Measurements from ENCODE around the gene FAM180A.
A peak's percentile ranks its signal among the peaks of the same experiment; 100 is the strongest.
"Not testable (repeated sequence)": the region's sequence is repeated elsewhere in the genome, so short reads cannot be mapped to it uniquely, and the experiment has no call there.

Gene FAM180A

GRCh38 chr7:135748770-135749169 lies at the start of gene FAM180A:
Gene FAM180A, minus strand, starts transcription at chr7:135748813. Its CDS starts 233 bp downstream, at chr7:135748580.
- FAIRE-seq: no peak

GRCh38 chr7:135798095-135798494 lies 49.5 kb upstream of the FAM180A start:
- no peak for FAIRE-seq

- no peak for FAIRE-seq
These were observed 47.4 kb upstream of the FAM180A start for GRCh38 chr7:135795846-135796570.

- FAIRE-seq: no peak
These were observed 45.2 kb upstream of the FAM180A start for GRCh38 chr7:135793841-135794240.

GRCh38 chr7:135792866-135793265 lies 44.3 kb upstream of the FAM180A start:
- no peak for FAIRE-seq

- FAIRE-seq: no peak
These were observed 43.7 kb upstream of the FAM180A start for GRCh38 chr7:135792363-135792668.

GRCh38 chr7:135791543-135792362 lies 43.1 kb upstream of the FAM180A start:
- FAIRE-seq: no peak

- FAIRE-seq: no peak
These were observed 41.9 kb upstream of the FAM180A start for GRCh38 chr7:135790371-135790977.

- FAIRE-seq: no peak
These were observed 41.3 kb upstream of the FAM180A start for GRCh38 chr7:135789956-135790355.

- FAIRE-seq: no peak
These were observed 40.8 kb upstream of the FAM180A start for GRCh38 chr7:135789431-135789830.

GRCh38 chr7:135786911-135787310 lies 38.3 kb upstream of the FAM180A start:
- FAIRE-seq: no peak

- no peak for FAIRE-seq
These were observed 36.5 kb upstream of the FAM180A start for GRCh38 chr7:135785065-135785464.

- FAIRE-seq: no peak
These were observed 35.4 kb upstream of the FAM180A start for GRCh38 chr7:135784013-135784412.

GRCh38 chr7:135782801-135783200 lies 34.2 kb upstream of the FAM180A start:
- no peak for FAIRE-seq

GRCh38 chr7:135782377-135782776 lies 33.8 kb upstream of the FAM180A start:
- no peak for FAIRE-seq

- FAIRE-seq: peak; percentile 41
These were observed 29.2 kb upstream of the FAM180A start for GRCh38 chr7:135777626-135778398.

GRCh38 chr7:135775915-135776314 lies 27.3 kb upstream of the FAM180A start:
- not testable (repeated sequence) for FAIRE-seq

- no peak for FAIRE-seq
These were observed 26.6 kb upstream of the FAM180A start for GRCh38 chr7:135775230-135775629.

GRCh38 chr7:135774284-135774683 lies 25.7 kb upstream of the FAM180A start:
- peak; percentile 98 for FAIRE-seq

- FAIRE-seq: no peak
These were observed 24.9 kb upstream of the FAM180A start for GRCh38 chr7:135773464-135773863.

GRCh38 chr7:135772639-135773222 lies 24.1 kb upstream of the FAM180A start:
- FAIRE-seq: no peak

- no peak for FAIRE-seq
These were observed 23.5 kb upstream of the FAM180A start for GRCh38 chr7:135771961-135772638.

Measured in islet of Langerhans (tissue), 1 donor.